HepG2 (cell line): ENCODE measurements around the gene FAM181A. TPM values are rescaled to one million over a fixed set of nuclear protein-coding genes. Genes with fewer than 3 reads are reported as not detected.
A peak's percentile ranks its signal among the peaks of the same experiment; 100 is the strongest.

ENCODE experiments used
- CENPBD1 ChIP-seq: sonication (generic); formaldehyde crosslinking; IDR thresholded peaks from 2 replicates; pipeline ENCODE4 v1.8.0; 2022; ENCODE audit warnings: missing genetic modification reagents, low read depth, mild to moderate bottlenecking, borderline replicate concordance
- FOSL2 ChIP-seq: sonication (generic); formaldehyde crosslinking; IDR thresholded peaks from 2 replicates; pipeline ENCODE4 v1.4.0; 2020; ENCODE audit warnings: missing genetic modification reagents
- GLMP ChIP-seq: sonication (generic); formaldehyde crosslinking; IDR thresholded peaks from 2 replicates; pipeline ENCODE4 v1.9.0; 2021; ENCODE audit warnings: missing genetic modification reagents, mild to moderate bottlenecking, borderline replicate concordance
- HNRNPH1 ChIP-seq: fragments of 200-400 bp; formaldehyde crosslinking; optimal IDR thresholded peaks from 2 replicates; pipeline ENCODE3; 2017; ENCODE audit warnings: mild to moderate bottlenecking, low read depth, low read length
- HNRNPK ChIP-seq: fragments of 200-400 bp; formaldehyde crosslinking; IDR thresholded peaks from 2 replicates; pipeline ENCODE4 v1.6.1; 2018; ENCODE audit warnings: low read length, low read depth, moderate library complexity, mild to moderate bottlenecking; ENCODE audit not compliant: poor library complexity, severe bottlenecking
- IRF2 ChIP-seq: IDR thresholded peaks from 2 replicates; pipeline ENCODE4 v1.6.1; 2018; ENCODE audit warnings: missing genetic modification reagents, missing compliant biosample characterization
- NR2C2 ChIP-seq: sonication (generic); formaldehyde crosslinking; IDR thresholded peaks from 2 replicates; pipeline ENCODE4 v1.4.0; 2020; ENCODE audit warnings: missing genetic modification reagents, mild to moderate bottlenecking, moderate library complexity, borderline replicate concordance
- PAX8 ChIP-seq: sonication (generic); formaldehyde crosslinking; IDR thresholded peaks from 2 replicates; pipeline ENCODE4 v1.8.0; 2022; ENCODE audit warnings: mild to moderate bottlenecking, missing genetic modification reagents, borderline replicate concordance
- RAD21 ChIP-seq: fragments of 450-650 bp; formaldehyde crosslinking; IDR thresholded peaks from 2 replicates; pipeline ENCODE4 v1.5.0; 2020; ENCODE audit warnings: mild to moderate bottlenecking
- TAF15 ChIP-seq: fragments of 200-400 bp; formaldehyde crosslinking; IDR thresholded peaks from one replicate; pipeline ENCODE4 v1.6.1; 2018; ENCODE audit warnings: mild to moderate bottlenecking, low read depth, low read length; ENCODE audit not compliant: poor library complexity, severe bottlenecking
- ZFP90 ChIP-seq: sonication (generic); formaldehyde crosslinking; IDR thresholded peaks from 2 replicates; pipeline ENCODE4 v1.8.0; 2022; ENCODE audit warnings: missing genetic modification reagents, mild to moderate bottlenecking, inconsistent platforms, borderline replicate concordance
- ZNF382 ChIP-seq: sonication (generic); formaldehyde crosslinking; IDR thresholded peaks from 2 replicates; pipeline ENCODE4 v1.5.0; 2020; ENCODE audit warnings: missing genetic modification reagents, mild to moderate bottlenecking, borderline replicate concordance
- ZNF558 ChIP-seq: sonication (generic); formaldehyde crosslinking; IDR thresholded peaks from 2 replicates; pipeline ENCODE4 v1.9.0; 2022; ENCODE audit warnings: mild to moderate bottlenecking, missing genetic modification reagents, borderline replicate concordance
- ZNF629 ChIP-seq: sonication (generic); formaldehyde crosslinking; conservative IDR thresholded peaks from 2 replicates; pipeline ENCODE4 v1.5.0; 2020; ENCODE audit warnings: missing genetic modification reagents
- ZNF704 ChIP-seq: sonication (generic); formaldehyde crosslinking; IDR thresholded peaks from 2 replicates; pipeline ENCODE4 v1.8.1; 2023; ENCODE audit warnings: mild to moderate bottlenecking, inconsistent platforms, moderate library complexity, missing genetic modification reagents, borderline replicate concordance
- polyA plus RNA-seq, 8 experiments: library from polyadenylated mRNA; depleted of rRNA in 3 of 8; stranded (reverse) in 7 of 8; unstranded in 1 of 8; fragments of >200 nt; fragmentation: Illumina TruSeq in 4 of 8; extraction: Trizol in 4 of 8; gene quantifications; 2 replicates each; pipeline versions ENCODE4 v1.2.1 to v1.2.3, GENCODE V29; 2011 to 2016; ENCODE audit warnings: low read depth in 4 of 8, missing spikeins in 1 of 8, mixed read lengths in 1 of 8; ENCODE audit not compliant: insufficient read depth in 1 of 8
- total RNA-seq, 5 experiments: library from RNA; depleted of rRNA; stranded (reverse); fragments of >200 nt; fragmentation: Illumina TruSeq; extraction: Trizol; gene quantifications; 2 replicates each; pipeline ENCODE4 v1.2.3, GENCODE V29; 2016; ENCODE audit warnings: low read depth in 1 of 5
- TF ChIP-seq, protein P1 (sequence below): sonication (generic); formaldehyde crosslinking; IDR thresholded peaks from 2 replicates; pipeline ENCODE4 v1.5.0; 2020; ENCODE audit warnings: mild to moderate bottlenecking, missing genetic modification reagents, moderate library complexity
- TF ChIP-seq, protein P2 (sequence below): sonication (generic); formaldehyde crosslinking; IDR thresholded peaks from 2 replicates; pipeline ENCODE4 v1.9.0; 2021; ENCODE audit warnings: missing genetic modification reagents, mild to moderate bottlenecking, borderline replicate concordance
- TF ChIP-seq, protein P3 (sequence below), 2 experiments: sonication (generic) in 1 of 2; formaldehyde crosslinking in 1 of 2; IDR thresholded peaks; 2 replicates each; pipeline versions ENCODE4 v1.5.1 to v1.6.1; 2011 to 2020; ENCODE audit warnings: borderline replicate concordance in 1 of 2, low read depth in 1 of 2, low read length in 1 of 2, mild to moderate bottlenecking in 1 of 2, missing genetic modification reagents in 1 of 2, moderate library complexity in 1 of 2

FAM181A gene
- total and polyA plus RNA-seq, 2 of the 13 experiments (the other 11 are each of a cell fraction or from before 2014, with no cell fraction given), result 1.1 to 1.5 TPM

- TF ChIP-seq, protein P1, sequence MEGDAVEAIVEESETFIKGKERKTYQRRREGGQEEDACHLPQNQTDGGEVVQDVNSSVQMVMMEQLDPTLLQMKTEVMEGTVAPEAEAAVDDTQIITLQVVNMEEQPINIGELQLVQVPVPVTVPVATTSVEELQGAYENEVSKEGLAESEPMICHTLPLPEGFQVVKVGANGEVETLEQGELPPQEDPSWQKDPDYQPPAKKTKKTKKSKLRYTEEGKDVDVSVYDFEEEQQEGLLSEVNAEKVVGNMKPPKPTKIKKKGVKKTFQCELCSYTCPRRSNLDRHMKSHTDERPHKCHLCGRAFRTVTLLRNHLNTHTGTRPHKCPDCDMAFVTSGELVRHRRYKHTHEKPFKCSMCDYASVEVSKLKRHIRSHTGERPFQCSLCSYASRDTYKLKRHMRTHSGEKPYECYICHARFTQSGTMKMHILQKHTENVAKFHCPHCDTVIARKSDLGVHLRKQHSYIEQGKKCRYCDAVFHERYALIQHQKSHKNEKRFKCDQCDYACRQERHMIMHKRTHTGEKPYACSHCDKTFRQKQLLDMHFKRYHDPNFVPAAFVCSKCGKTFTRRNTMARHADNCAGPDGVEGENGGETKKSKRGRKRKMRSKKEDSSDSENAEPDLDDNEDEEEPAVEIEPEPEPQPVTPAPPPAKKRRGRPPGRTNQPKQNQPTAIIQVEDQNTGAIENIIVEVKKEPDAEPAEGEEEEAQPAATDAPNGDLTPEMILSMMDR (CRISPR knock-in tag), result peak; percentile 88
- TF ChIP-seq, protein P2, sequence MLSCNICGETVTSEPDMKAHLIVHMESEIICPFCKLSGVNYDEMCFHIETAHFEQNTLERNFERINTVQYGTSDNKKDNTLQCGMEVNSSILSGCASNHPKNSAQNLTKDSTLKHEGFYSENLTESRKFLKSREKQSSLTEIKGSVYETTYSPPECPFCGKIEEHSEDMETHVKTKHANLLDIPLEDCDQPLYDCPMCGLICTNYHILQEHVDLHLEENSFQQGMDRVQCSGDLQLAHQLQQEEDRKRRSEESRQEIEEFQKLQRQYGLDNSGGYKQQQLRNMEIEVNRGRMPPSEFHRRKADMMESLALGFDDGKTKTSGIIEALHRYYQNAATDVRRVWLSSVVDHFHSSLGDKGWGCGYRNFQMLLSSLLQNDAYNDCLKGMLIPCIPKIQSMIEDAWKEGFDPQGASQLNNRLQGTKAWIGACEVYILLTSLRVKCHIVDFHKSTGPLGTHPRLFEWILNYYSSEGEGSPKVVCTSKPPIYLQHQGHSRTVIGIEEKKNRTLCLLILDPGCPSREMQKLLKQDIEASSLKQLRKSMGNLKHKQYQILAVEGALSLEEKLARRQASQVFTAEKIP (CRISPR knock-in tag), result no peak
- TF ChIP-seq FOSL2 (CRISPR knock-in tag), result peak; percentile 39; the same call in 1 of the 2 replicates
- no peak for TF ChIP-seq HNRNPH1
- TF ChIP-seq ZNF629 (CRISPR knock-in tag), result peak; percentile 48; the same call in 1 of the 2 replicates
- TF ChIP-seq RAD21 (CRISPR knock-in tag), result peak; percentile 85
- 0 out of 2 replicates have a peak, but pooled peaks have one; percentile 32 for TF ChIP-seq IRF2 (CRISPR knock-in tag)
- TF ChIP-seq HNRNPK, result no peak
- TF ChIP-seq NR2C2 (CRISPR knock-in tag), result no peak
- TF ChIP-seq TAF15, result no peak
- TF ChIP-seq ZFP90 (CRISPR knock-in tag), result 0 out of 2 replicates have a peak, but pooled peaks have one; percentile 37
- TF ChIP-seq ZNF558 (CRISPR knock-in tag), result no peak
- TF ChIP-seq, protein P3, sequence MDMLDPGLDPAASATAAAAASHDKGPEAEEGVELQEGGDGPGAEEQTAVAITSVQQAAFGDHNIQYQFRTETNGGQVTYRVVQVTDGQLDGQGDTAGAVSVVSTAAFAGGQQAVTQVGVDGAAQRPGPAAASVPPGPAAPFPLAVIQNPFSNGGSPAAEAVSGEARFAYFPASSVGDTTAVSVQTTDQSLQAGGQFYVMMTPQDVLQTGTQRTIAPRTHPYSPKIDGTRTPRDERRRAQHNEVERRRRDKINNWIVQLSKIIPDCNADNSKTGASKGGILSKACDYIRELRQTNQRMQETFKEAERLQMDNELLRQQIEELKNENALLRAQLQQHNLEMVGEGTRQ (IDR thresholded peaks at IDR 0.05; ENCODE audit: low read depth, low read length), result peak; percentile 46
- TF ChIP-seq, protein P3 (CRISPR knock-in tag; IDR thresholded peaks at IDR 0.05; ENCODE audit: borderline replicate concordance), result no peak
- no peak for TF ChIP-seq CENPBD1 (CRISPR knock-in tag)
- no peak for TF ChIP-seq GLMP (CRISPR knock-in tag)
- no peak for TF ChIP-seq ZNF704 (CRISPR knock-in tag)
- no peak for TF ChIP-seq ZNF382
- TF ChIP-seq PAX8 (CRISPR knock-in tag), result no peak
Measured at GRCh38 chr14:93970585-93970964, 43.4 kb downstream of the FAM181A start (continued).
